HL-60 (cell line): Measurements from ENCODE around the gene GCK.

Source experiments
- DNase-seq, 2 experiments: peaks; one replicate each; pipeline ENCODE4 v3.0.0-alpha.2; 2010 to 2020; ENCODE audit warnings: low read depth in 1 of 2, low spot score in 1 of 2
- H3K27ac ChIP-seq: fragments of 250-450 bp; sonication (Bioruptor Pico); replicated peaks from 2 replicates; pipeline ENCODE4 v1.5.1; 2020; ENCODE audit warnings: mild to moderate bottlenecking, moderate library complexity
- H3K27me3 ChIP-seq: fragments of 250-450 bp; sonication (Bioruptor Pico); 2 replicates; pipeline ENCODE4 v1.5.1; 2021; ENCODE audit warnings: mild to moderate bottlenecking, moderate library complexity; ENCODE audit not compliant: insufficient read depth, poor library complexity, severe bottlenecking
- H3K4me3 ChIP-seq: replicated peaks from 2 replicates; pipeline ENCODE4 v1.5.1; 2011; ENCODE audit warnings: mild to moderate bottlenecking, control low read depth, low read length; ENCODE audit not compliant: insufficient read depth
- CTCF ChIP-seq: IDR thresholded peaks from one replicate; pipeline ENCODE4 v1.5.1; 2011; ENCODE audit warnings: low read length, control low read depth, inconsistent platforms; ENCODE audit not compliant: insufficient read depth
- GABPA ChIP-seq: IDR thresholded peaks from 2 replicates; pipeline ENCODE4 v1.6.1; 2012; ENCODE audit warnings: low read depth
- POLR2AphosphoS5 ChIP-seq: IDR thresholded peaks from 2 replicates; pipeline ENCODE4 v1.6.1; 2012; ENCODE audit warnings: low read depth
- REST ChIP-seq: IDR thresholded peaks from 2 replicates; pipeline ENCODE4 v1.6.1; 2012; ENCODE audit warnings: low read depth; ENCODE audit not compliant: insufficient replicate concordance
- SPI1 ChIP-seq: IDR thresholded peaks from 2 replicates; pipeline ENCODE4 v1.6.1; 2012; ENCODE audit warnings: low read depth, mild to moderate bottlenecking, borderline replicate concordance

Gene GCK

GRCh38 chr7:44142028-44142427 is 47.2 kb downstream of the GCK start:
- Histone ChIP-seq H3K27me3 (peaks cover 6% of the 10 kb centered on the region), H3K27ac (no peak overlapping the region), H3K4me3 (no peak overlapping the region)
- no peak for DNase-seq
- no peak for TF ChIP-seq CTCF
- TF ChIP-seq POLR2AphosphoS5 = no peak
- TF ChIP-seq REST = no peak
- no peak for TF ChIP-seq SPI1
- no peak for TF ChIP-seq GABPA

GRCh38 chr7:44141221-44141850 is 47.9 kb downstream of the GCK start, which contains the start of gene MYL7:
Gene MYL7, minus strand, starts transcription at chr7:44141332. Its CDS starts 27 bp downstream, at chr7:44141305.
- Histone ChIP-seq H3K27me3 (peaks cover 6% of the 10 kb centered on the region), H3K4me3 (no peak within 1 kb of the TSS), H3K27ac (no peak within 1 kb of the TSS)
- TF ChIP-seq SPI1 = no peak
- no peak for TF ChIP-seq GABPA
- no peak for TF ChIP-seq POLR2AphosphoS5
- no peak for TF ChIP-seq REST
- no peak for TF ChIP-seq CTCF
- DNase-seq = no peak

GRCh38 chr7:44140341-44140740 is 48.9 kb downstream of the GCK start:
- Histone ChIP-seq H3K27me3 (peaks cover under 1% of the 10 kb centered on the region), H3K27ac (no peak overlapping the region), H3K4me3 (no peak overlapping the region)
- TF ChIP-seq SPI1 (no peak), POLR2AphosphoS5 (no peak), GABPA (no peak), REST (no peak), CTCF (no peak)
- DNase-seq = no peak
